COR-L47 (cell line): ENCODE results near the gene GPRC5C.
"Not testable (repeated sequence)": the region's sequence is repeated elsewhere in the genome, so short reads cannot be mapped to it uniquely, and the experiment has no call there.

Experiments used
- DNase-seq: peaks from one replicate; lab custom pipeline; 2025; lab: John Stamatoyannopoulos, UW

The GPRC5C gene

GRCh38 chr17:74474043-74474792 is 42.3 kb downstream of the GPRC5C start:
- no peak for DNase-seq

GRCh38 chr17:74475189-74475588 is 43.3 kb downstream of the GPRC5C start:
- no peak for DNase-seq

GRCh38 chr17:74477411-74477810 is 45.5 kb downstream of the GPRC5C start:
- no peak for DNase-seq

DNA sequence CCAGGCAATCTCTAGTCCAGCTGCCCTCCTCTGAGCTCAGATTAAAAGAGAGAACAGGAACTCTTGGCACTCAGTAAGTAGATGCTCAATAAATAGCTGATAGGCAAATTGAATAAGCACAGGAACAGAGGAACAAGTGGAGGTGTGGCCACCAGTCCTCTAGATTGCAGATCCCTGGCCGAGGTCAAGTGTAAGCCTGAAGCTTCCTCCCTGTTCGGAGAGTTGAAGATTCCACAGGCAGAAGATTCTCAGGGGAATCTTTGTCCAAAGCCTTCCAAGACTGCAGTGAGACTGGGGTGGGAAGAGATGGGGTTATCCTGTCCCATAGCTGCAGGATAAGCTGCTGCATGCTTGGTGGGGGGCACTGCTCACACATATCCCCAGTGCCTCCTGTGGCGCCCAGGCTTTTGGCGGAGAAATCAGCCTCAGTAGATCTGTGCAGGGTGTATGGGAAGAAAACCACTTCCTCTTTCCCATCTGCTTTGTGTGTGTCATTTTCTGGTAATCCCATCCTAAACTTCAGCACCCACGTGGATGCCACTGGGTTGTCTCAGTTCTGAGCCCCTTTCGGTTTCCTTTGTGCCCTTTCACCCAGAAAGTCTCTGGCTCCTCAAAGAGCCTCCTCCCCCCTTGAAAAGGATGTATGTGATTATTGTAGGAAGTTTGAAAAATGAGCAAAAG is 46.7 kb downstream of the GPRC5C start:
- DNase-seq, result no peak

GRCh38 chr17:74480290-74480689 is 48.4 kb downstream of the GPRC5C start:
- no peak for DNase-seq

DNA sequence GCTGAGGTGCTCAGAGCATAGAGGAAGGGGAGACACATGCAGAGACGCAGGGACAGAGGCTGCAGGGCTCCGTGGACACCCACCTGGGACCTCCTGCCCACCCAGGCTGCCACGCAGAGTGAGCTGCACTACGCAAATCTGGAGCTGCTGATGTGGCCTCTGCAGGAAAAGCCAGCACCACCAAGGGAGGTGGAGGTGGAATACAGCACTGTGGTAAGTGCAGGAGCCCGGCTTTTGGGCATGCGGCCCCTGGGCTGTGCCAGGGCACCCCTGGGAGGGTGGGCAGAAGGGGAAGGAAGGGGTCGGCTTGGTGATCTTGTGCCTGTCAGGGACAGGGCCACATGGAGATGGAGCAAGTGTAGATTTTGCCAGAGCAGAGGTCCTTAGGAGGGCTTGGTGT is 49.7 kb downstream of the GPRC5C start:
- DNase-seq, result no peak

GRCh38 chr17:74484066-74484465 is 52.2 kb downstream of the GPRC5C start:
- no peak for DNase-seq

DNA sequence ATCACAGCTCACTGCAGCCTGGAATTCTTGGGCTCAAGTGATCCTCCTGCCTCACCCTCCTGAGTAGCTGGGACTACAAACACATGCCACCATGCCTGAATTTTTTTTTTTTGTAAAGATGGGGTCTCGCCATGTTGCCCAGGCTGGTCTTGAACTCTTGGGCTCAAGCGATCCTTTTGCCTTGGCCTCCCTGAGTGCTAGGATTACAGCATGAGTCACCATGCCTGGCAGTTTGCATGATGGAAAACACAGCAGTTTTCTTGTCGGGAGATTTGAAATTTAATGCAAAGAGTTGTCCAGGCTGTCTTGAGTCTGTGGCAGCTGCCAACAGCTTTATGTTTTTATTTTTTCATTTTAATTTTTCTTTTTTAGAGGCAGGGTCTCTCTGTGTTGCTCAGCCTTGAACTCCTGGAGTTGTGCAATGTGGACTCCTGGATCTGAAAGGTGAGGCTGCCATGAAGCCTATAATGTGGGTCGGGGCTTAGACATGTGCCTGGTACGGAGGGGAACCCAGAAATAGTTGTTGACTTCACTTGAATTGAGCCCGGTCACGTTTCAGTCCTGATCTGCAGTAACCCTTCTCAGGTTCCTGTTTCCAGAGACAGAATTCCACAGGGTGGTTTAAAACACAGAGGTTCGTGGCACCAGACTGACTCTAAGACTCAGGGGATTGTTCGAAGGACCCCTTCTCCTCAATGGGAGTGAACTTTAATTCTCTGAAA is 53.3 kb downstream of the GPRC5C start:
- DNase-seq, result no peak

GRCh38 chr17:74485841-74486240 is 54.0 kb downstream of the GPRC5C start:
- DNase-seq, result no peak

GRCh38 chr17:74488276-74488675 is 56.4 kb downstream of the GPRC5C start:
- not testable (repeated sequence) for DNase-seq

DNA sequence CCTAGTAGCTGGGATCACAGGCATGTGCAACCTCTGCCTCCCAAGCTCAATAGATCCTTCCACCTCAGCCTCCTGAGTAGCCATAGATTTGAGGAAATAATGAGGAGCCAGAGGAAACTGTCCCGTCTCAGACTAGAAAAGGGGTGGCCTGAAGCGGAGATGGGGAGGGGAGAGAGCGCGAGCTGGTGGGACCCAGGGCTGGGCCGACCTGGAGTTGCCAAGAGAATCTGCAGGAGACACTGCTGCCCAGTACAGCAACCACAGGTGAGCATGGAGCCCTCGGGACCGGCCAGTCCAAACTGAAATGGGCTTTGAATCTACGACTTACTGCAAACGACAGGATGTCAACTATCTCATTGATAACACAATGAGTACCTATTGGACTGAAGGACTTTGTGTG is 58.8 kb downstream of the GPRC5C start:
- no peak for DNase-seq

DNA sequence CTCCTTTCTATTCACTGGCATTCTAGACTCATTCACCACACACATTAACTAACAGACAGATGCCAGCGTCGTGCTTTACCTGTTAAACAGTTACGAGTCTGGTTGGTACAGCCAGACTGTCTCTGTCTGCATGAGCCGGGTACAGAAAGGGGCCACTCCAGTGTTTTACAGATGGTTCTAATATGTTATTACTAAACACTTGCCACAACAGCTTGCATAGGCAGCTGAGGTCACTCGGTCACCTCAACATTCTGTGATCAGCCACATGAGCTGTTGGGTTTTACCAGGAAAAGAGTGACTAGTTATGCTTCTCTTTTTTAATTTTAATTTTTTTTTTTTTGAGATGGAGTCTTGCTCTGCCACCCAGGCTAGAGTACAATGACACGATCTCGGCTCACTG is 59.7 kb downstream of the GPRC5C start:
- no peak for DNase-seq

DNA sequence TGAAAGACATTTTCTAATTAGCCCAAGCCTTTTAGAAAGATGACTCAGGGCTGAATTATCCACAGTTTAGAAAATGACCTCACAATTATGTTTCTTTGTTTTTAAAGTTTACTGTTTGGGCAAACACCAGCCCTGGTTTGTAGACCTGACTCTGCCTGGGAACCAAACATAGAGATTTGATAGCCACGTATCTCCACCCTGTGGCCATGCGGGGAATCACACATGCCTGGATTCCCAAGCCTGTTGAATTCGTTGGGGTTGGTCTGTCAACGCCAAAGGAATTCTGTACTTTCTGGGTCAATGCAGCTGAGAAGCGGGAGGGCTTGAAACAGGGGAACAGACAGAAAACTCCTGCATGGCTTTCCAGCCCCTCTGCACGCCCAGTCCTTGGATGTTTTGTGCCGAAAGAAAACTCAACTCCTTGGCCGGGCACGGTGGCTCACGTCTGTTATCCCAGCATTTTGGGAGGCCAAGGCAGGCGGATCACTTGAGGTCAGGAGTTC is 61.5 kb downstream of the GPRC5C start:
- peak; percentile 44 for DNase-seq
